AG09309 (cell line): Measurements from ENCODE around the gene PTDSS2.

ENCODE experiments used
- DNase-seq: peaks from one replicate; pipeline ENCODE4 v3.0.0-alpha.2; 2010; ENCODE audit warnings: low read depth
- H3K4me3 ChIP-seq: 2 replicates; pipeline ENCODE4 v1.5.1; 2011; ENCODE audit warnings: mild to moderate bottlenecking, low read depth, low read length, moderate library complexity; ENCODE audit not compliant: control insufficient read depth
- CTCF ChIP-seq: IDR thresholded peaks from 2 replicates; pipeline ENCODE4 v1.5.1; 2011; ENCODE audit warnings: mild to moderate bottlenecking, low read depth, low read length, inconsistent platforms; ENCODE audit not compliant: insufficient read depth, control insufficient read depth; ENCODE audit errors: missing control alignments

The PTDSS2 gene

DNA sequence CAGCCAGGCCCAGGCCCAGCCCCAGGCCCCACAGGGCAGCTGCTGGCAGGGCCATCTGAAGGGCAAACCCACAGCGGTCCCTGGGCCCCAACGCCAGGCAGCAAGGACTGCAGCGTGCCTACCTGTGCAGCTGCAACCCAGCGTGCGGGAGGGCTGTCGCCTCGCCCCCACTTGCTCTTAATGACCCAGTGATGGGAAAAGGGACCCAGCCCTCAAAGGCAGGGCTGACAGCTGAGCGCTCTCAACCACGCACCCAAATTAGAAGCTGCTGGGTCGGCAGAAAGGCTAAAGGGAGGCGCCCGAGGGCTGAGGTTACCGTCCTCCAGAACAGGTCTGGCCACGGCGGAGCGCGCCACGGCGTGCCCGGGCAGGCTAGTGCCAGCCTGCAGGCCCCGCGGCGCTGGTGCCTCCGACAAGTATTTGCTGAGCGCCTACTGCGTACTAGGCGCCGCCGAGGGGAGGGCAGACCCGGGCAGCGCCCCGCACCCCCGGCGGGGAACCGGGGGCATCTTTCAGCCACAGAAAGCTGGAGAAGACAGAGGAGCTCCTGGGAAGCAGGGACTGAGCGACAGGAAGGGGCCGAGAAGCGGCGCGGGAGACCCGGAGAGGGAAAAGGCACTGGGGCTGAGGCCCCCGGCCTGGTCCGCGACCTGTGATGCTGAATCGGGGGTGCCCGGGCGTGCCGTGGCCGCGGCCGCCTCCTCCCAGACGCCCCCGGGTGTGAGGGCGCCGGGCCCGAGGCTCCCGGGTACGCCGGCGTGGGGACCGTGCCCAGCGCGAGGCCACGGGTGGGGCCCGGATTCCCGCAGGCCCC lies 84.5 kb downstream of the PTDSS2 start:
- no peak for DNase-seq
- no peak for TF ChIP-seq CTCF
- H3K4me3 ChIP-seq = peak overlapping the region; percentile 87

GRCh38 chr11:535210-535518 lies 85.1 kb downstream of the PTDSS2 start:
- DNase-seq = no peak
- H3K4me3 ChIP-seq = peak overlapping the region; percentile 87
- TF ChIP-seq CTCF = no peak

DNA sequence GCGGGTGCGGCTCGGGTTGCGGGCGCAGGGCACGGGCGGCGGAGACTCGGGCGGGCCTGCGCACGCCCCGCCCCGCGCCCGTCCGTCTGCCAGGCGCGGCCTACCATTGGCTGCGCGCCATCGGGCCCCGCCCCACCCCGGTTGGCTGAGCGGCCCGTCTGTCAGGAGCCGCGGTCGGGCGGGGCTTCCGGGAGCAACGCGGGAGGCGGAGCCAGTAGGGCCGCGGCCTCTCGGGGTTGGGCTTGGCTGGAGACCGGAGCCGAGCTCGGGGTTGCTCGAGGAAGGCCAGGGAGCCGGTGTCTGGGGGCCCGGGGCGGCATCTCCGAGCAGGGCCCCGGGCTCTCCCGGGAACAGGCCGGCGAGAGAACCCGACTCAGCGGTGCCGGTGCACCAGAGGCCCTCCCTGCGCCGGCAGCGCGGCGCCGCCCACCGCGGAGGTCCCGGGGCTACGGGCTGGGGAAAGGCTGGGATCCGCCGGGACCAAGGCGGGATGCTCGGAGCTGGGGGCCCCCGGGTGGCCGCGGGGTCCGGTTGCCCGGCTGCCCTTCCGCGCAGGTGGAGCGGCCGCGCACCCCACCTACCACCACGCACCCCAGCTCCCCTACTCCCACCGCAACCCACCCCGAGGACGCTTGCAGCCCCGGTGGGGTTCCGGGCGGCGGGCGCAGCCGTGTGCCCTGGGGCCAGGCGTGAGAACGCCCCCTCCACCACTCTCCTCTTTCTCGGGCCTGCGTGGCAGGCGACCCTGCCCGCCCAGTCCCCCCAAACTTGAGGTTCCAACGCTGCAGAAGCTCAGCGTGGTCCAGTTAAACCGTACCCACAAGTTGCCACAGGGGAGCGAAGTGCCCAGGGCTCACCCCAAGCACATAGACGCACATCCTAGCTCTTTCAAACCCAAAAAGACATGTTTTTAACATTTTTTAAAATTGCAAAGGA lies 85.7 kb downstream of the PTDSS2 start, which contains the start of gene HRAS:
HRAS (minus strand) TSS at position 58 of the 936 bp plus-strand sequence.
- DNase-seq = peak; percentile 66
- peak within 1 kb of the TSS; percentile 87 for H3K4me3 ChIP-seq
- no peak for TF ChIP-seq CTCF

DNA sequence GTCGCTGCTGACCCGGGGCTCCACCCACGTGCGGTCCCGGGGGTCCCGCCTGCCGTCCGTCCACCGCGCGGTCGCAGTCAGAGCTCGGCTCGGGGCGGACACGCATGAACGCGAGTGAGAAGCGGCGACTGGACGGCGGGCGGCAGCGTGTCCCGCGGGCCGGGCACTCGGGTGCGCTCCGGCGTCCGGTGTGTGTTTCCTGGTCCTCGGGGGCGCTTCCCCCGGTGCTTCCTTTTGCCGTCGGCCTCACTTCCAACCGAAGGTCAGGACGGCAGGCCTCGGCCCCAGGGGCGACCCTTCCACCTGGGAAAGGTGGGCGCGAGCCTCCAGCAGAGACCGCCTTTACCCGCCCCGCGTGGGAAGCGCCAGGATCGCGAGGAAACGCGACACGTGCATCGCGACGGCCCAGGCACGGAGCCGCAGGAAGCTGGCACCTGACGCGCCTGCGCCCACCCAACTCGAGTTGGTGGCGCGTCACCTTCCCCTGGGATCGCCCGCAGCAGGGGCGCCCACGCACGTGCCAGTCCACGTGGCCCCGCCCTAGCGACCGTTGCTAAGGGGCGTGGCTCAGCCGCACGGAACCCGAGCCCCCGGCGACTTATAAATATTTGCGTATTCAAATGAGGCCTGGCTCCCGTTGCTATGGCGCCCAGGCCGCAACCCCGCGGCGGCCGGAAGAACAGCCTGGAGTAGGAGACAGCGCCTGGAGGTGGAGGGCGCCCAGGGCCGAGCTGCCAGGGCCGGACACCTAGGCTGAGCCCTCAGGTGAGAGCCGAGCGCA lies 87.0 kb downstream of the PTDSS2 start, which contains the start of gene LRRC56:
LRRC56 (plus strand) TSS at position 687 of the 781 bp plus-strand sequence. CDS start 3,158 bp downstream, outside the sequence.
- H3K4me3 ChIP-seq = peak within 1 kb of the TSS; percentile 21
- DNase-seq = no peak
- no peak for TF ChIP-seq CTCF

- TF ChIP-seq CTCF = no peak
- peak overlapping the region; percentile 21 for H3K4me3 ChIP-seq
- DNase-seq = no peak
Measured at GRCh38 chr11:537622-538430, 87.7 kb downstream of the PTDSS2 start.
